A673 (cell line): ENCODE results near the gene SLC38A5. TPM values are rescaled to one million over a fixed set of nuclear protein-coding genes. Genes with fewer than 3 reads are reported as not detected.

Experiments
- BruUV-seq: library from RNA; stranded (reverse); fragments of 400-500 nt; replicated peaks from 2 replicates; lab custom pipeline; 2021; lab: Mats Ljungman, UMichigan
- CTCF ChIA-PET: fragments of 300-600 bp; sonication (Branson Sonifier 250); formaldehyde crosslinking; loops from one replicate; lab custom pipeline; 2022; ENCODE audit warnings: antibody characterized with exemption; lab: Charles Lee
- POLR2A ChIA-PET: fragments of 300-600 bp; sonication (Branson Sonifier 250); formaldehyde crosslinking; loops from one replicate; lab custom pipeline; 2022; ENCODE audit warnings: antibody characterized with exemption; ENCODE audit not compliant: low non-redundant PET; lab: Charles Lee
- DNase-seq: peaks from one replicate; pipeline ENCODE4 v3.0.0-alpha.2; 2015; ENCODE audit warnings: low spot score
- H3K27ac ChIP-seq: fragments of 200-600 bp; sonication (generic); 2 replicates; pipeline ENCODE4 v1.5.1; 2016; ENCODE audit warnings: mixed run types, low read depth, mild to moderate bottlenecking, mixed read lengths, antibody characterized with exemption, low read length; ENCODE audit not compliant: poor library complexity, severe bottlenecking
- H3K27me3 ChIP-seq: fragments of 200-600 bp; sonication (generic); replicated peaks from 2 replicates; pipeline ENCODE4 v1.6.1; 2017; ENCODE audit warnings: mixed run types, low read depth, mild to moderate bottlenecking, mixed read lengths, antibody characterized with exemption, low read length; ENCODE audit not compliant: insufficient read depth, poor library complexity
- H3K36me3 ChIP-seq: fragments of 200-600 bp; sonication (generic); 2 replicates; pipeline ENCODE4 v1.6.1; 2016; ENCODE audit warnings: mixed run types, mild to moderate bottlenecking, mixed read lengths, antibody characterized with exemption, low read length; ENCODE audit not compliant: insufficient read depth, poor library complexity, severe bottlenecking
- H3K4me1 ChIP-seq: fragments of 200-600 bp; sonication (generic); 2 replicates; pipeline ENCODE4 v1.6.1; 2017; ENCODE audit warnings: mixed run types, mild to moderate bottlenecking, mixed read lengths, antibody characterized with exemption, low read length; ENCODE audit not compliant: insufficient read depth, poor library complexity, severe bottlenecking
- H3K4me3 ChIP-seq: fragments of 200-600 bp; sonication (generic); 2 replicates; pipeline ENCODE4 v1.5.1; 2016; ENCODE audit warnings: low read depth, mixed run types, mild to moderate bottlenecking, mixed read lengths, low read length; ENCODE audit not compliant: poor library complexity, severe bottlenecking
- H3K9me3 ChIP-seq: fragments of 200-600 bp; sonication (generic); 2 replicates; pipeline ENCODE4 v1.6.1; 2016; ENCODE audit warnings: mixed run types, low read depth, mild to moderate bottlenecking, mixed read lengths, antibody characterized with exemption, low read length; ENCODE audit not compliant: poor library complexity, severe bottlenecking
- EZH2 ChIP-seq: fragments of 200-600 bp; sonication (generic); IDR thresholded peaks from 2 replicates; pipeline ENCODE4 v1.6.1; 2017; ENCODE audit warnings: borderline replicate concordance, low read depth, mild to moderate bottlenecking, mixed read lengths, antibody characterized with exemption, low read length; ENCODE audit not compliant: poor library complexity, severe bottlenecking
- intact Hi-C: fragments of 100-400 bp; cut with micrococcal nuclease; formaldehyde crosslinking; loops from one replicate; pipeline ENCODE4 v1.10.0; 2022; ENCODE audit not compliant: unreplicated experiment
- total RNA-seq: library from RNA; stranded (reverse); gene quantifications from 2 replicates; pipeline ENCODE4 v1.2.3, GENCODE V29; 2021
- TF ChIP-seq, protein P1 (sequence below): fragments of 300-800, 200-600 bp; sonication (generic); conservative IDR thresholded peaks from 2 replicates; pipeline ENCODE4 v1.5.1; 2017; ENCODE audit warnings: low read depth, mild to moderate bottlenecking, antibody characterized with exemption, low read length, moderate library complexity, mixed read lengths

The SLC38A5 gene
- total RNA-seq, 1 experiment from 2014 or later = 112 TPM

GRCh38 chrX:48475296-48475695 lies 5.2 kb upstream of the SLC38A5 start:
- intact Hi-C loops = no loop called here
- ChIA-PET POLR2A (interaction anchor here (0.5 kb wide), 1 partner anchor 571 kb away, joined by 4 read pairs; no protein-coding TSS in a partner anchor), CTCF (no interaction called here)
- no peaks in the 10 kb centered on the region for H3K27me3 ChIP-seq
- TF ChIP-seq EZH2 = no peak
- TF ChIP-seq, protein P1, sequence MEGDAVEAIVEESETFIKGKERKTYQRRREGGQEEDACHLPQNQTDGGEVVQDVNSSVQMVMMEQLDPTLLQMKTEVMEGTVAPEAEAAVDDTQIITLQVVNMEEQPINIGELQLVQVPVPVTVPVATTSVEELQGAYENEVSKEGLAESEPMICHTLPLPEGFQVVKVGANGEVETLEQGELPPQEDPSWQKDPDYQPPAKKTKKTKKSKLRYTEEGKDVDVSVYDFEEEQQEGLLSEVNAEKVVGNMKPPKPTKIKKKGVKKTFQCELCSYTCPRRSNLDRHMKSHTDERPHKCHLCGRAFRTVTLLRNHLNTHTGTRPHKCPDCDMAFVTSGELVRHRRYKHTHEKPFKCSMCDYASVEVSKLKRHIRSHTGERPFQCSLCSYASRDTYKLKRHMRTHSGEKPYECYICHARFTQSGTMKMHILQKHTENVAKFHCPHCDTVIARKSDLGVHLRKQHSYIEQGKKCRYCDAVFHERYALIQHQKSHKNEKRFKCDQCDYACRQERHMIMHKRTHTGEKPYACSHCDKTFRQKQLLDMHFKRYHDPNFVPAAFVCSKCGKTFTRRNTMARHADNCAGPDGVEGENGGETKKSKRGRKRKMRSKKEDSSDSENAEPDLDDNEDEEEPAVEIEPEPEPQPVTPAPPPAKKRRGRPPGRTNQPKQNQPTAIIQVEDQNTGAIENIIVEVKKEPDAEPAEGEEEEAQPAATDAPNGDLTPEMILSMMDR = no peak
- BruUV-seq = no TSS peak
- no peaks in the 10 kb centered on the region for H3K36me3 ChIP-seq
- no peak for DNase-seq
- H3K4me3 ChIP-seq = peak overlapping the region; percentile 81
- H3K9me3 ChIP-seq = no peaks in the 10 kb centered on the region
- peak overlapping the region; percentile 83 for H3K27ac ChIP-seq
- H3K4me1 ChIP-seq = peaks cover 9% of the 10 kb centered on the region

- TF ChIP-seq EZH2 = no peak
- TF ChIP-seq, protein P1 = no peak
- POLR2A ChIA-PET = interaction anchor here (0.5 kb wide), 1 partner anchor 572 kb away, joined by 4 read pairs; no protein-coding TSS in a partner anchor
- BruUV-seq = no TSS peak
Measured at GRCh38 chrX:48474581-48474980, 4.5 kb upstream of the SLC38A5 start.

GRCh38 chrX:48474127-48474526 lies 4.1 kb upstream of the SLC38A5 start:
- H3K4me1 ChIP-seq = peaks cover 9% of the 10 kb centered on the region
- ChIA-PET POLR2A (no interaction called here), CTCF (interaction anchor here (0.6 to 0.7 kb wide), 2 partner anchors 19 to 105 kb away, joined by 3 to 5 read pairs; no protein-coding TSS in a partner anchor)
- H3K36me3 ChIP-seq = no peaks in the 10 kb centered on the region
- intact Hi-C loops = no loop called here
- BruUV-seq = no TSS peak
- no peak overlapping the region for H3K4me3 ChIP-seq
- H3K9me3 ChIP-seq = no peaks in the 10 kb centered on the region
- TF ChIP-seq, protein P1 = peak; percentile 47
- no peak for TF ChIP-seq EZH2
- no peaks in the 10 kb centered on the region for H3K27me3 ChIP-seq
- DNase-seq = peak; percentile 65
- H3K27ac ChIP-seq = peak overlapping the region; percentile 70

More at GRCh38 chrX:48474581-48474980, 4.5 kb upstream of the SLC38A5 start:
- peak overlapping the region; percentile 81 for H3K4me3 ChIP-seq
- CTCF ChIA-PET = interaction anchor here (0.7 kb wide), 1 partner anchor 19 kb away, joined by 5 read pairs; no protein-coding TSS in a partner anchor
- no peak overlapping the region for H3K27ac ChIP-seq
- H3K27me3 ChIP-seq = no peaks in the 10 kb centered on the region
- H3K36me3 ChIP-seq = no peaks in the 10 kb centered on the region
- DNase-seq = no peak
- H3K9me3 ChIP-seq = no peaks in the 10 kb centered on the region
- intact Hi-C loops = no loop called here
- H3K4me1 ChIP-seq = peaks cover 9% of the 10 kb centered on the region
